Prostate gland (tissue), 2 donors: ENCODE results near the gene VAC14. TPM values are rescaled to one million over a fixed set of nuclear protein-coding genes. Genes with fewer than 3 reads are reported as not detected.

ENCODE experiments used
- DNase-seq: peaks from one replicate; pipeline ENCODE4 v3.0.0-alpha.2; 2019; ENCODE audit warnings: low spot score
- H3K27ac ChIP-seq, 2 donors: fragments of 200-600 bp; sonication (generic); 2 replicates each; pipeline ENCODE4 v1.5.1; 2017 to 2019
- H3K27me3 ChIP-seq: fragments of 200-600 bp; sonication (generic); replicated peaks from 2 replicates; pipeline ENCODE4 v1.5.1; 2019; ENCODE audit not compliant: insufficient read depth
- H3K36me3 ChIP-seq, 2 donors: fragments of 200-600 bp; sonication (generic); 1 replicate in 1 of 2; 2 replicates in 1 of 2; pipeline versions ENCODE4 v1.5.1 to v1.8.1; 2017 to 2019
- H3K4me1 ChIP-seq: fragments of 200-600 bp; sonication (generic); replicated peaks from 2 replicates; pipeline ENCODE4 v1.5.1; 2019
- H3K4me3 ChIP-seq, 2 donors: fragments of 200-600 bp; sonication (generic); 2 replicates each; pipeline ENCODE4 v1.5.1; 2017 to 2019
- H3K9me3 ChIP-seq: fragments of 200-600 bp; sonication (generic); 2 replicates; pipeline ENCODE4 v1.5.1; 2017
- CTCF ChIP-seq, 4 experiments: fragments of 200-600 bp in 2 of 4; fragments of 450-650 bp in 2 of 4; sonication (generic) in 2 of 4; IDR thresholded peaks; 1 replicate in 3 of 4; 2 replicates in 1 of 4; pipeline ENCODE4 v1.5.1; 2016 to 2019; ENCODE audit warnings: antibody characterized with exemption in 4 of 4, mild to moderate bottlenecking in 2 of 4, moderate library complexity in 2 of 4
- POLR2A ChIP-seq: fragments of 450-650 bp; IDR thresholded peaks from one replicate; pipeline ENCODE4 v1.6.1; 2016; ENCODE audit warnings: antibody characterized with exemption, mild to moderate bottlenecking
- POLR2AphosphoS5 ChIP-seq: sonication (generic); formaldehyde crosslinking; IDR thresholded peaks from one replicate; pipeline ENCODE4 v1.6.1; 2017; ENCODE audit warnings: antibody characterized with exemption
- WGBS: methylation state at CpG from one replicate; pipeline ENCODE4 v1.1.5; 2018; 5-methylcytosine and 5-hydroxymethylcytosine counted together
- intact Hi-C: fragments of 100-400 bp; cut with DNase I; formaldehyde crosslinking; loops from one replicate; pipeline ENCODE4 v1.14.2; 2022
- total RNA-seq, 2 donors: library from RNA; depleted of rRNA; stranded (reverse); fragments of >200 nt; gene quantifications; one replicate each; pipeline ENCODE4 v1.1.0, GENCODE V29; 2016

VAC14 gene
- total RNA-seq, 2 donors from 2014 or later = 30.3 to 66.8 TPM

- no peak for DNase-seq
- H3K9me3 ChIP-seq = no peaks in the 10 kb centered on the region
- H3K4me1 ChIP-seq = no peaks in the 10 kb centered on the region
- no peaks in the 10 kb centered on the region for H3K27me3 ChIP-seq
- peaks cover 25 to 27% of the 10 kb centered on the region in 2 donors for H3K36me3 ChIP-seq
- intact Hi-C loops = no loop called here
- H3K27ac ChIP-seq = no peak overlapping the region
- 53% methylated on average over 20 of the region's 21 CpGs for WGBS
- no peak for TF ChIP-seq POLR2AphosphoS5
- no peak for TF ChIP-seq CTCF (IDR thresholded peaks at IDR 0.05)
- TF ChIP-seq POLR2A = no peak
- no peak overlapping the region for H3K4me3 ChIP-seq
Observed at GRCh38 chr16:70661918-70662641, 138.9 kb downstream of the VAC14 start.

GRCh38 chr16:70661534-70661917 lies 139.4 kb downstream of the VAC14 start:
- 65% methylated on average over 17 of the region's 17 CpGs for WGBS
- H3K4me1 ChIP-seq = no peaks in the 10 kb centered on the region
- DNase-seq = no peak
- intact Hi-C loops = no loop called here
- TF ChIP-seq POLR2A (no peak), POLR2AphosphoS5 (no peak), CTCF (IDR thresholded peaks at IDR 0.05) (no peak)
- no peaks in the 10 kb centered on the region for H3K9me3 ChIP-seq
- no peaks in the 10 kb centered on the region for H3K27me3 ChIP-seq
- H3K4me3 ChIP-seq = no peak overlapping the region
- no peak overlapping the region for H3K27ac ChIP-seq
- peaks cover 25 to 26% of the 10 kb centered on the region in 2 donors for H3K36me3 ChIP-seq

- intact Hi-C loops = no loop called here
- WGBS = 55% methylated on average over 7 of the region's 7 CpGs
- peaks cover 19 to 24% of the 10 kb centered on the region in 2 donors for H3K36me3 ChIP-seq
- no peaks in the 10 kb centered on the region for H3K27me3 ChIP-seq
- no peak for TF ChIP-seq POLR2AphosphoS5
- no peak for TF ChIP-seq POLR2A
- TF ChIP-seq CTCF (IDR thresholded peaks at IDR 0.05) = no peak
- no peak for DNase-seq
- no peak overlapping the region for H3K27ac ChIP-seq
- H3K9me3 ChIP-seq = no peaks in the 10 kb centered on the region
- no peak overlapping the region for H3K4me3 ChIP-seq
- H3K4me1 ChIP-seq = no peaks in the 10 kb centered on the region
Observed at GRCh38 chr16:70660672-70661350, 140.1 kb downstream of the VAC14 start.

GRCh38 chr16:70659953-70660671 lies 140.8 kb downstream of the VAC14 start:
- Histone ChIP-seq H3K9me3 (no peaks in the 10 kb centered on the region), H3K27ac (no peak overlapping the region), H3K27me3 (no peaks in the 10 kb centered on the region), H3K36me3 (peaks cover 14 to 17% of the 10 kb centered on the region in 2 donors), H3K4me3 (no peak overlapping the region), H3K4me1 (no peaks in the 10 kb centered on the region)
- DNase-seq = no peak
- no peak for TF ChIP-seq POLR2AphosphoS5
- no peak for TF ChIP-seq POLR2A
- TF ChIP-seq CTCF (IDR thresholded peaks at IDR 0.05) = no peak
- intact Hi-C loops = no loop called here
- 71% methylated on average over 16 of the region's 16 CpGs for WGBS
